ENCODE measurements around the gene IL2RA. TPM values are rescaled to one million over a fixed set of nuclear protein-coding genes. Genes with fewer than 3 reads are reported as not detected.

The IL2RA gene
- total and polyA plus RNA-seq, 9 of the 15 experiments (the other 6 are each of a cell fraction or from before 2014, with no cell fraction given): 0.95 TPM; not detected in 8

DNA sequence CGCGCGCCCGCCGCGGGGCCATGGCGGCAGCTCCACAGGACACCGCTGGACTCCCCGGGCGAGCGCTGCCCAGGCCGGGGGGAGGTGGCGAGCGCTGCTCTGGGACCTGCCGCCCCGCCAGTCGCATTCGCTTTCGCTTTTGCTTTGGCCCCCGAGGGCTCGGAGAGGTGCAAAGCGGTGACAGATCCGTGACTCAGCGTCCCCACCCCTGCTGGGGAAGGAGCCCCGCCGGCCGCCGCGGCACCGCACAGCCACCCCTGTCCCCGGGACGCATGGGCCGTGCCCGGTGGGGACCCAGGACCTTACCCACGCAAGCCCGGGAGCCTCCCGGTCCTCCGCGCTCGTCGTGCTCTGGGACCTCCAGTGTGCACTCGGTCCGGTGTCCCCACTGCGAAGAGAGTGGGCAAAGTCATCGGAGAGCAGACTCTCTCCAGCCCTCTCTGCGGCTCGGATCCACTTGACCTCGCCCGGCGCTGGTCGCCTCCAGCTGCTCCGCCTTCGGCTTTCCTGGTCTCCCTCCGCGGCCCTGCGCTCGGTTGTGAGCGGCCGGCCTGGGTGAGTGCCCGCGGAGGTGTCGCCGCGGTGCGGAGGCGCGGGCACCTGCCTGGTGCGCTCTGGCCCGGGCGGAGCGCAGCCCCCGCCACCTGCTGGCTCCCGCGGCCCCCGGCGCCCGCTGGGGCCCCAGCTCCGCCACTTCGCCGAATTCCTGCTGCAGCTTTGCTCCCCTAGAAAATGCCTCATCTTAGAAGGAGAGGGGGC, 84.5 kb downstream of the IL2RA start, which contains the start of gene IL15RA (continued):
- TF ChIP-seq, protein P1, sequence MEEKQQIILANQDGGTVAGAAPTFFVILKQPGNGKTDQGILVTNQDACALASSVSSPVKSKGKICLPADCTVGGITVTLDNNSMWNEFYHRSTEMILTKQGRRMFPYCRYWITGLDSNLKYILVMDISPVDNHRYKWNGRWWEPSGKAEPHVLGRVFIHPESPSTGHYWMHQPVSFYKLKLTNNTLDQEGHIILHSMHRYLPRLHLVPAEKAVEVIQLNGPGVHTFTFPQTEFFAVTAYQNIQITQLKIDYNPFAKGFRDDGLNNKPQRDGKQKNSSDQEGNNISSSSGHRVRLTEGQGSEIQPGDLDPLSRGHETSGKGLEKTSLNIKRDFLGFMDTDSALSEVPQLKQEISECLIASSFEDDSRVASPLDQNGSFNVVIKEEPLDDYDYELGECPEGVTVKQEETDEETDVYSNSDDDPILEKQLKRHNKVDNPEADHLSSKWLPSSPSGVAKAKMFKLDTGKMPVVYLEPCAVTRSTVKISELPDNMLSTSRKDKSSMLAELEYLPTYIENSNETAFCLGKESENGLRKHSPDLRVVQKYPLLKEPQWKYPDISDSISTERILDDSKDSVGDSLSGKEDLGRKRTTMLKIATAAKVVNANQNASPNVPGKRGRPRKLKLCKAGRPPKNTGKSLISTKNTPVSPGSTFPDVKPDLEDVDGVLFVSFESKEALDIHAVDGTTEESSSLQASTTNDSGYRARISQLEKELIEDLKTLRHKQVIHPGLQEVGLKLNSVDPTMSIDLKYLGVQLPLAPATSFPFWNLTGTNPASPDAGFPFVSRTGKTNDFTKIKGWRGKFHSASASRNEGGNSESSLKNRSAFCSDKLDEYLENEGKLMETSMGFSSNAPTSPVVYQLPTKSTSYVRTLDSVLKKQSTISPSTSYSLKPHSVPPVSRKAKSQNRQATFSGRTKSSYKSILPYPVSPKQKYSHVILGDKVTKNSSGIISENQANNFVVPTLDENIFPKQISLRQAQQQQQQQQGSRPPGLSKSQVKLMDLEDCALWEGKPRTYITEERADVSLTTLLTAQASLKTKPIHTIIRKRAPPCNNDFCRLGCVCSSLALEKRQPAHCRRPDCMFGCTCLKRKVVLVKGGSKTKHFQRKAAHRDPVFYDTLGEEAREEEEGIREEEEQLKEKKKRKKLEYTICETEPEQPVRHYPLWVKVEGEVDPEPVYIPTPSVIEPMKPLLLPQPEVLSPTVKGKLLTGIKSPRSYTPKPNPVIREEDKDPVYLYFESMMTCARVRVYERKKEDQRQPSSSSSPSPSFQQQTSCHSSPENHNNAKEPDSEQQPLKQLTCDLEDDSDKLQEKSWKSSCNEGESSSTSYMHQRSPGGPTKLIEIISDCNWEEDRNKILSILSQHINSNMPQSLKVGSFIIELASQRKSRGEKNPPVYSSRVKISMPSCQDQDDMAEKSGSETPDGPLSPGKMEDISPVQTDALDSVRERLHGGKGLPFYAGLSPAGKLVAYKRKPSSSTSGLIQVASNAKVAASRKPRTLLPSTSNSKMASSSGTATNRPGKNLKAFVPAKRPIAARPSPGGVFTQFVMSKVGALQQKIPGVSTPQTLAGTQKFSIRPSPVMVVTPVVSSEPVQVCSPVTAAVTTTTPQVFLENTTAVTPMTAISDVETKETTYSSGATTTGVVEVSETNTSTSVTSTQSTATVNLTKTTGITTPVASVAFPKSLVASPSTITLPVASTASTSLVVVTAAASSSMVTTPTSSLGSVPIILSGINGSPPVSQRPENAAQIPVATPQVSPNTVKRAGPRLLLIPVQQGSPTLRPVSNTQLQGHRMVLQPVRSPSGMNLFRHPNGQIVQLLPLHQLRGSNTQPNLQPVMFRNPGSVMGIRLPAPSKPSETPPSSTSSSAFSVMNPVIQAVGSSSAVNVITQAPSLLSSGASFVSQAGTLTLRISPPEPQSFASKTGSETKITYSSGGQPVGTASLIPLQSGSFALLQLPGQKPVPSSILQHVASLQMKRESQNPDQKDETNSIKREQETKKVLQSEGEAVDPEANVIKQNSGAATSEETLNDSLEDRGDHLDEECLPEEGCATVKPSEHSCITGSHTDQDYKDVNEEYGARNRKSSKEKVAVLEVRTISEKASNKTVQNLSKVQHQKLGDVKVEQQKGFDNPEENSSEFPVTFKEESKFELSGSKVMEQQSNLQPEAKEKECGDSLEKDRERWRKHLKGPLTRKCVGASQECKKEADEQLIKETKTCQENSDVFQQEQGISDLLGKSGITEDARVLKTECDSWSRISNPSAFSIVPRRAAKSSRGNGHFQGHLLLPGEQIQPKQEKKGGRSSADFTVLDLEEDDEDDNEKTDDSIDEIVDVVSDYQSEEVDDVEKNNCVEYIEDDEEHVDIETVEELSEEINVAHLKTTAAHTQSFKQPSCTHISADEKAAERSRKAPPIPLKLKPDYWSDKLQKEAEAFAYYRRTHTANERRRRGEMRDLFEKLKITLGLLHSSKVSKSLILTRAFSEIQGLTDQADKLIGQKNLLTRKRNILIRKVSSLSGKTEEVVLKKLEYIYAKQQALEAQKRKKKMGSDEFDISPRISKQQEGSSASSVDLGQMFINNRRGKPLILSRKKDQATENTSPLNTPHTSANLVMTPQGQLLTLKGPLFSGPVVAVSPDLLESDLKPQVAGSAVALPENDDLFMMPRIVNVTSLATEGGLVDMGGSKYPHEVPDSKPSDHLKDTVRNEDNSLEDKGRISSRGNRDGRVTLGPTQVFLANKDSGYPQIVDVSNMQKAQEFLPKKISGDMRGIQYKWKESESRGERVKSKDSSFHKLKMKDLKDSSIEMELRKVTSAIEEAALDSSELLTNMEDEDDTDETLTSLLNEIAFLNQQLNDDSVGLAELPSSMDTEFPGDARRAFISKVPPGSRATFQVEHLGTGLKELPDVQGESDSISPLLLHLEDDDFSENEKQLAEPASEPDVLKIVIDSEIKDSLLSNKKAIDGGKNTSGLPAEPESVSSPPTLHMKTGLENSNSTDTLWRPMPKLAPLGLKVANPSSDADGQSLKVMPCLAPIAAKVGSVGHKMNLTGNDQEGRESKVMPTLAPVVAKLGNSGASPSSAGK (IDR thresholded peaks at IDR 0.05): peak; percentile 36; the same call in 1 of the 2 replicates
- TF ChIP-seq CREM (IDR thresholded peaks at IDR 0.05; ENCODE audit: low read depth) (peak; percentile 44), PHF21A (IDR thresholded peaks at IDR 0.05; ENCODE audit: borderline replicate concordance, low read depth) (no peak), TAL1 (IDR thresholded peaks at IDR 0.05) (no peak), RHOXF2B (CRISPR knock-in tag; conservative IDR thresholded peaks at IDR 0.05) (no peak), MCM2 (IDR thresholded peaks at IDR 0.05; ENCODE audit: low read depth) (no peak)
- TF ChIP-seq, protein P2, sequence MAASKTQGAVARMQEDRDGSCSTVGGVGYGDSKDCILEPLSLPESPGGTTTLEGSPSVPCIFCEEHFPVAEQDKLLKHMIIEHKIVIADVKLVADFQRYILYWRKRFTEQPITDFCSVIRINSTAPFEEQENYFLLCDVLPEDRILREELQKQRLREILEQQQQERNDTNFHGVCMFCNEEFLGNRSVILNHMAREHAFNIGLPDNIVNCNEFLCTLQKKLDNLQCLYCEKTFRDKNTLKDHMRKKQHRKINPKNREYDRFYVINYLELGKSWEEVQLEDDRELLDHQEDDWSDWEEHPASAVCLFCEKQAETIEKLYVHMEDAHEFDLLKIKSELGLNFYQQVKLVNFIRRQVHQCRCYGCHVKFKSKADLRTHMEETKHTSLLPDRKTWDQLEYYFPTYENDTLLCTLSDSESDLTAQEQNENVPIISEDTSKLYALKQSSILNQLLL (CRISPR knock-in tag; IDR thresholded peaks at IDR 0.05; ENCODE audit: borderline replicate concordance): no peak
